ENCODE measurements around the gene RNF14.

DNA sequence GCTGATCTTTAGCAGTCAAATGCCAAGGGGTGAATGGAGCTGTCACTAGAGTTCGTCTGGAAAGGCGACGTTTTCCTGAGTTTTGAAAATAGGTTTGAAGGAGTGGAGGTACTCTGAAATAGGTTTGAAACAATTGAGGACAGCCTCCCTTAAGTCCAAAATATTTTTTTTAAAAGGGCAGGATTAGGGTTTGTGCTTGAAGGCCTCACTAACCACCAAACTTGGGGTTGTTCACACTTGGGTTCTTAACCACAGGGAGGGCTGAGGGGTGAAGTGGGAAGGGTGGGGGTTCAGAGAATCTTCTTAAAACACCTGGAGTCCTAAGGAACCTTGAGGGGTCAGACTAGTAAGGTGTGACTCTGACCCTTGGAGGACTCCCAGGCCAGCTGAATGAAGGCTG lies 7.4 kb upstream of the RNF14 start:
- TF ChIP-seq, protein P1, sequence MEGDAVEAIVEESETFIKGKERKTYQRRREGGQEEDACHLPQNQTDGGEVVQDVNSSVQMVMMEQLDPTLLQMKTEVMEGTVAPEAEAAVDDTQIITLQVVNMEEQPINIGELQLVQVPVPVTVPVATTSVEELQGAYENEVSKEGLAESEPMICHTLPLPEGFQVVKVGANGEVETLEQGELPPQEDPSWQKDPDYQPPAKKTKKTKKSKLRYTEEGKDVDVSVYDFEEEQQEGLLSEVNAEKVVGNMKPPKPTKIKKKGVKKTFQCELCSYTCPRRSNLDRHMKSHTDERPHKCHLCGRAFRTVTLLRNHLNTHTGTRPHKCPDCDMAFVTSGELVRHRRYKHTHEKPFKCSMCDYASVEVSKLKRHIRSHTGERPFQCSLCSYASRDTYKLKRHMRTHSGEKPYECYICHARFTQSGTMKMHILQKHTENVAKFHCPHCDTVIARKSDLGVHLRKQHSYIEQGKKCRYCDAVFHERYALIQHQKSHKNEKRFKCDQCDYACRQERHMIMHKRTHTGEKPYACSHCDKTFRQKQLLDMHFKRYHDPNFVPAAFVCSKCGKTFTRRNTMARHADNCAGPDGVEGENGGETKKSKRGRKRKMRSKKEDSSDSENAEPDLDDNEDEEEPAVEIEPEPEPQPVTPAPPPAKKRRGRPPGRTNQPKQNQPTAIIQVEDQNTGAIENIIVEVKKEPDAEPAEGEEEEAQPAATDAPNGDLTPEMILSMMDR (conservative IDR thresholded peaks at IDR 0.05; ENCODE audit: low read depth, low read length) = no peak
- TF ChIP-seq EZH2 (IDR thresholded peaks at IDR 0.05; ENCODE audit: borderline replicate concordance, low read depth, low read length, poor library complexity, severe bottlenecking) = no peak
